LHCN-M2 (cell line): ENCODE results near the gene PSMB9. TPM values are rescaled to one million over a fixed set of nuclear protein-coding genes. Genes with fewer than 3 reads are reported as not detected.

Experiments
- DNase-seq: peaks from one replicate; pipeline ENCODE4 v3.0.0-alpha.2; 2012; ENCODE audit warnings: low read depth
- total RNA-seq: library from RNA; depleted of rRNA; stranded (reverse); fragments of >200 nt; gene quantifications from 2 replicates; pipeline ENCODE4 v1.2.3, GENCODE V29; 2014

Gene PSMB9
- total RNA-seq, 1 experiment from 2014 or later = 20.0 TPM

DNA sequence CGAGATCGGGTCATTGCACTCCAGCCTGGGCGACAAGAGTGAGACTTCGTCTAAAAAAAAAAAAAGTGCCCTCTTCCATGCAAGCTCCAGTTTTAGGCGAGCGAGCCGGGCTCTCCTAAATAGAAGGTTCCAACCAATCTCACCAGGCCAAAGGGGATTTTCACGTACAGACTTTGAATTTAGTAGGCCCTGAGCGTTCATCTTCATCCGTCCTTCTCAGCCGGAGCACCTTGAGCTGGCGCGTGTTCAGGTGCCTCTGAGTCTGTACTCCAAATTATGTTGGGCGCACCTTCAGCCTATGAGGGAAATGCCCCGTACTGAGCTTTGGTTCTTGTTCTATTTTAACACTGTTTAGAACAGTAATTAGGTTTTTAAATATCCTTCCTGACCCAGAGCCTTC is 14.6 kb upstream of the PSMB9 start:
- DNase-seq = no peak

GRCh38 chr6:32840604-32841246 is 13.3 kb upstream of the PSMB9 start:
- no peak for DNase-seq

- DNase-seq = no peak
Measured at GRCh38 chr6:32842021-32842650, 11.9 kb upstream of the PSMB9 start.

DNA sequence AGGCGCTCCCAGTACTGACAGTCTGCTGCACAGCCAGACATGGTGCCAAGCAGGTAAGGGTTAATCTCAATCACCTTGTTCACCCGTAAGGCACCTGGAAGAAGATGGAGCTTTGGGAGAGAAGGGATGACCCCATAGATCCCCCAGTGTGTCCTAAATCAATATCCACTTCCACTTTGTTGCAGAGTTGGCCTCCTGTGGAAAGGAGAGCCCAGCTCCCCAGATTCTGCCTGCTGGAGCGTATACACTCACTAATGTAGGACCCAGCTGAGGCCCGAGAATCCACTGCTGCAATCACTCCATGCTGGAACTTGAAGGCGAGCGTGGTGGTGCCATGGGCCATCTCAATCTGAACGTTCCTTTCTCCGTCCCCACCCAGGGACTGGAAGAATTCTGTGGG is 11.3 kb upstream of the PSMB9 start:
- DNase-seq = no peak

DNA sequence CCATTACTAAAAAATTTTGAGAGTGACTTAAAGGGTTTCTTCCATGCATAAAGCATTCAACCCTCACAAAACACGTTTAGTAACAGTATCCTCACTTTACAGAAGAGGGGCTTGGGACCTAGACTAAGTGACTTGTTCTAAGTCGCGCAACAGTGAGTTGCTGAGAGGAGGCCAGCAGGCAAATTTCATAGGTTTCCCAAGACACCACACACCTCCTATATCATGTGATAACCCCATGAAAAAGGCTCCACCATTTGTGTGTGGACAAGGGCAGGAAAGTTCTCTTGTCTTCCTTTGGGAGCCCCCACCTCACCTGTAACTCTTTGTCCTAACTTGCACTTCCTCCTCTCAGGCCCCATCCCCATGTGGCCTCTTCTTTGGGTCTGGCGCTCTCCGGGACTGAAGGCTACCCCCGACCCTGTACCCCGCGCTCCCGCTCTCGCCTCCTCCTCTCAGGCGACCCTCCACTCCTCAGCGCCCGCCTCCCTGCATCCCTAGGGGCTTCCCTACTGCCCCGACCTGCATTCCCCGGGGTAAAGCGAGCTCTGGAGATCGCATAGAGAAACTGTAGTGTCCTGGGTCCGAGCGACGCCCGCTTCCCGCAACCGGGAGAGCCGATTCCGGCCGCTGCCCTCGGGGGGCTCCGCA is 10.5 kb upstream of the PSMB9 start:
- DNase-seq = no peak

GRCh38 chr6:32843979-32844838 is 9.8 kb upstream of the PSMB9 start, which contains the start of gene PSMB8:
TSS of gene PSMB8 (minus strand) at chr6:32844047. CDS start at chr6:32843996, 51 bp downstream.
- peak; percentile 91 for DNase-seq

DNA sequence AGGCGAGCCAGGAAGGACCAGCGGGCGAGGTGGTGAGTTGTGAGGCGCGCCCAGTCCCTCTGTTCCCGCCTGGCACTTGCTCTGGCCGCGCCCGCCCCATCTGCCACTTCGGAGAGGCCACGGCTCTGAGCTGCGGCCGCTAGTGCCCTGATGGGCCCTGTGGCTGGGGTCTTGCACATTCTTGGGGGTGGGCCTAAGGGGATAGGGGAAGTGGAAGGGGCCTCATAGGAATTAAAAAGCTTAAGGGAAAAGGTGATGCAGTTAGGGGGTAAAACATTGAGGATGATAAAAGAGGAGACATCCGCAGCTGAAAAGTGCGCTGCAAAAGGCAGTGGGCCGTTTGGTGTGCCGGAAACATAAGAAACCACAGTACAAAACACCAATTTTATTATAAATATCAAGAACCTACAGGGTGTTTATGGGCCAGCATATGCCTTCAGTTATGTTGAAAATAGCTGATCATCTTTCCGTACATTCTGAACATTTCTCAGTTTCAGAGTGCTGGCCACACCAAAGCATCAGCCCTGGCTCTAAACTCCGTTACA is 9.1 kb upstream of the PSMB9 start:
- no peak for DNase-seq

DNA sequence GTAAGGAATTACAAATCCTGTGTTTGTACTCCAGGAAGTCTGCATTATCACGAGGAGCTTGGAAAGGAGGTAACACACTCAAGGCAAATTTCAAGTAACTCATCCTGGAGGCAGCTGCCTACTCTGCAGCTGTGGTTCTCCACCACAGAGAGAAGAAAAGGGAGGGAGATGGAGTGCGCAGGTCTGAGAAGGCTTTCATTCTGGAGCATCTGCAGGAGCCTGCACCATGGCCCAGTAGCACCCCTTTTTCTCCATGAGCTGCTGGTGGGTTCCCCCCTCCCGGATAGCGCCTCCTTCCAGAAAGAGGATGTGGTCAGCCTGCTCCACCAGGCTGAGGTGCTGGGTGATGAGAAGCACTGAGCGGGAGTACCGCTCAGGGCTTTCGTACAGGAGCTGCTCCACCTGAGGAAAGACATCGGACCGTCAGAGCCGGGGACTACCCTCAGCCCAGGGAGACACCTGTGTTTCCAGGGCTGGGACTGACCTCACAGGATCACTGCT is 8.6 kb upstream of the PSMB9 start:
- no peak for DNase-seq

DNA sequence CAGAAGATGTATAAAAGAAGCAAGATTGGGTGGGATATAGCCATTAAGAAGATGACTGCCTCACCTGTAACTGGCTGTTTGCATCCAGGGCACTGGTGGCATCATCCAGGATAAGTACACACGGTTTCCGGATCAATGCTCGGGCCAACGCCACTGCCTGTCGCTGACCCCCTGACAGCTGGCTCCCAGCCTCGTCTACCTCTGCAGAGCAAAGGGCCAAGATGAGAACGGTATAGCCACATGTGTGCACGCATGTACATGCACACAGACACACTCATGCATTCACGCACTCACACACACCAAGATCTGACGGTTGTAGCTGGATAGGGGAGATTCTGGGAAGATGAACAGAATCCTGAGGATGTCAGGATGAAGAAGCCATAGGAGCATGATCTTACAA is 7.0 kb upstream of the PSMB9 start:
- DNase-seq = no peak

DNA sequence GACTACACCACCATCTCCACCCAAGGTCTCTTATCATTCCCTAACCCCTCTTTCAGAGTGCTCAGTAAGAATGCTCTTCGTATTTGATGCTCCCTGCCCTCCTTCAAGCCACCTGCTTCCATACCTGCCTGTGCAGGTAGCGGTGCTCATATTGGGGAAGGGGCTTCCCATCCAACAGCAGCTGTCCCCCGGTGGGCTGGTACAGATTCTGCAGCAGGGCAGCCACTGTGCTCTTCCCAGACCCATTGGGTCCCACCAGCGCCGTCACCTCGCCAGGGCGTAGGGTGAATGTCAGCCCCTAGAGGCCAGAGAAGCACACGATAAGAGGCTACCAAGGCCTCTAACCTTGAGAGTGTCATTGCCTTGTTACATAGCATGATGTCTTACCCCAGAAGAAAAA is 6.2 kb upstream of the PSMB9 start:
- DNase-seq = no peak

DNA sequence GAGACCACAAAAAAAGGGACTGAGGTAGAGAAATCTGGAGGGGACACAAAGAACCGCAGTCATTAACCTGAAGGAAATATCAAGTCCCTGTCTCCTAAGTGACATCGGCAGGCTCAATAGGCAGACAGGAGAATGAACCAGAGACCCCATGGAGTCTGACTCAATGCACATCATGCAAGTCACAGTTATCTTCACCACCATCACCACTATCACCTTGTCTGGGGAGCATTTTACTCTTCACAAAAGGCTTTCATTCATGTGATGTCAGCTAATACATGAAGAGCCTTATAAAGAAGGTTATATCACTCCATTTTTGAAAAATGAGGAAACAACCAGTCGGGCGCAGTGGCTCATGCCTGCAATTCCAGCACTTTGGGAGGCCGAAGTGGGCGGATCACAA is 4.9 kb upstream of the PSMB9 start:
- no peak for DNase-seq

DNA sequence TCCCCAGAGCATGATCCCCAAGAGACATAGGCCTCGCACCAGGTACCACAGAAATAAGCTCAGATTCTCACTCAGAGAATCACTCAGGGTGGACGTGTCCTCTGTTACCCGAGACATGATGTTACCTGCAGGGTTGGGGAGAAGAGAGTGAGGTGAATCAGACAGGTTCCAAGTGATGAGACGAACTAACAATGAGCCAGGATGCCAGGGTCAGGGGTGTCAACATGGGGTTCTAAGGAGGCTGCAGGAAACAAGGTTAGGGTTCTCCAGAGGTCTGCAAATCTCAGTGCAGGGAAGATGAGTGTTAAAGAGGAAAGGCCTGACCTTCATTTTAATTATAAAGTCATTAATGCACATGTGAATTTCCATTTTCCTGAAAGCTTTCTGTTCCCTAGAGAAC is 3.0 kb upstream of the PSMB9 start:
- DNase-seq = no peak

DNA sequence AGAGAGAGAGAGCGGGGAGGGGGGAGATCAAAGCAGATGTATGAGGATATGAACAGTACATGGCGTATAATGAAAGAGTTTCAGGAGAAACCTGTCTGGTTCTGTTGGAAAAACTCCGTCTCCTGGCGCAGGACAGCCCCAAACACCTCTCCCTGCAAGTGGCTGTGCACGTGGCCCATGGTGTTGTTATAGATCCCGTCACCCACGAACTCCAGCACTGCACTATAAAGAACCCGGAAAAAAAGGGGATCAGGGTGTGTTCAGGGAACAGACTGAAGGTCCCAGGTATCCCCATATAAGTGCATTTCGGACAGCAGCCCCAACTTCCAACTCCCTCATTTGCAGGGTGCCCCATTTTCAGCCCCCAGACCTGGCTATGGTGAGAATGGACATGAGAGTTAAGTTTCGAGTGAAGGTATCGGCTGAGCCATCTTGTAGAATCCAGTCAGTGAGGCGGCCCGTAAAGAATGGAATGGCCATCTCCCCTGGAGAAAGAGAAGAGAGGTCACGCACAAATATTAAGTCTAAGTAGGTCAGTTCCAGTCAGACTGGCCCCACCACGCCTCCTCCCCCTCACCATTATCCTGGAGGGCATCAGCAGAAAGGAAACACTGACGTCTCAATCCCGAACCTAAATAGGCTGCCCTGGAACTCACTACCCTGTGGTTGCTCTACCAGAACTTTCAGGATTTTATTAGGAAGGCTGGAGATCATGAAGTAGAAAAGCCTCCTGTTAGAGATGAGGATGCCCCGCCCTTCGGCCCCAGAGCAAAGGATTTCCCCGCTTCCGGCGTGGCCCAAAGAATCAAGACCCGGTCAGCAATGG is 1.8 kb upstream of the PSMB9 start:
- DNase-seq = peak; percentile 12

- peak; percentile 33 for DNase-seq
Measured at GRCh38 chr6:32852844-32853540, 1.0 kb upstream of the PSMB9 start.

GRCh38 chr6:32854376-32855178 is 585 bp downstream of the PSMB9 start:
- DNase-seq = peak; percentile 37

DNA sequence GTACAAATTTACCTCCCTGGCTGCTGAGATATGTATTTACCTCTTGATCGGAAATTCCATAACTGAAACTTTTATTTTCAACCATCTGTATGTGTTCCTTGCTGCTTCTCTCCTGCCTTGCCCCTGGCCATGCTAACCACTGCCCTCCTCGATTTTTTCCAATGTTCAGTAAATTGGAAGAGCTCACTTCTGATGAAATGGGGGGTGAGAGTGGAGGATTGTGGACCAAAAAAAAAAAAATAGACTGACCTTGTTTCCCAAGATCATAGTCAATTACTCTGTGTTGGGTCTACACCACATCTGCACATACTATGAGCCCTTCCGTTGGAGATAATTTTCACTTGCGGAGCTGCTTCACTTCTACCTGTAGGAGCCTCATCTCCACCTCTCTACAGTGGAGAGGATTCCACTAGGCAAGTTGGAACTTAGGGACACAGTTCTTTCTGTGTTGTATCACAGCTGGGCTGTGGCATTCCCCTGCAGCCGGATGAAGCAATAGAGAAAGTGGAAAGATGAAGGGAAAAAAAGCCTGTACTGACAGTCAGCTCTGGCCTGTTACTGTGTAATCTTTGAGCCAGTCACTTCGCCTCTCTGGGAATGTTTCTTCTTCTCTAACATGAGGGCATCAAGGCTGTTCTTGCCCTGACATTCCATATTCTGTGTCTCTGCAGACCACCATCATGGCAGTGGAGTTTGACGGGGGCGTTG is 1.6 kb downstream of the PSMB9 start:
- DNase-seq = no peak

- DNase-seq = no peak
Measured at GRCh38 chr6:32857156-32857891, 3.3 kb downstream of the PSMB9 start.

DNA sequence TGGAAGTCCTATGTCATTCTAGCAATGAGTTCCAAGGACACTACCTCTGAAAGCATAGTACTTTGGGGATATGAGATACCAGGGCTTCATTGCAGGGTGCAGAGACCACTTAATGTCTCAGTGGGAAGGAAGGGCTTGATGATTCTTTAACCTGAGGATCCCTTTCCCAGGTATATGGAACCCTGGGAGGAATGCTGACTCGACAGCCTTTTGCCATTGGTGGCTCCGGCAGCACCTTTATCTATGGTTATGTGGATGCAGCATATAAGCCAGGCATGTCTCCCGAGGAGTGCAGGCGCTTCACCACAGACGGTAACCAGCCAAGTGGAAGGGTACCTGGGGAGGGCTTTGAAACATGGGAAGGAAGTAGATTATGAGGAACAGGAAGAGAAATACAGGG is 4.2 kb downstream of the PSMB9 start:
- no peak for DNase-seq
